Measurements from ENCODE around the gene SULT2A1. TPM values are rescaled to one million over a fixed set of nuclear protein-coding genes. Genes with fewer than 3 reads are reported as not detected.

The SULT2A1 gene
- polyA plus RNA-seq, 4 donors: 0.19 to 0.68 (median 0.30) TPM; not detected in 1

Other genes starting within 250 kb of the SULT2A1 start
- 10 to 100 TPM; 28.4 to 44.3 (median 35.6) TPM for gene EHD2, start 172.9 kb downstream of the SULT2A1 start, polyA plus RNA-seq (ENCODE audit: insufficient read length in 4 of 4)
- gene NOP53, start 140.8 kb downstream of the SULT2A1 start, polyA plus RNA-seq (ENCODE audit: insufficient read length in 4 of 4): 100 to 1,000 TPM; 346 to 525 (median 378) TPM
- gene SELENOW, start 107.6 kb downstream of the SULT2A1 start, polyA plus RNA-seq (ENCODE audit: insufficient read length in 4 of 4): 100 to 1,000 TPM; 115 to 174 (median 149) TPM
- not detected for gene TPRX1, start 81.8 kb downstream of the SULT2A1 start, polyA plus RNA-seq (ENCODE audit: insufficient read length in 4 of 4)
- under 1 TPM in 1 of 4 donors, not detected in 3; 0.21 TPM for gene CRX, start 64.4 kb downstream of the SULT2A1 start, polyA plus RNA-seq (ENCODE audit: insufficient read length in 4 of 4)
- not detected for gene TPRX2, start 27.1 kb downstream of the SULT2A1 start, polyA plus RNA-seq (ENCODE audit: insufficient read length in 4 of 4)
- gene BSPH1, start 105.9 kb upstream of the SULT2A1 start, polyA plus RNA-seq (ENCODE audit: insufficient read length in 4 of 4): not detected
- gene ELSPBP1, start 108.3 kb upstream of the SULT2A1 start, polyA plus RNA-seq (ENCODE audit: insufficient read length in 4 of 4): under 1 TPM in 2 of 4 donors, not detected in 2; 0.22 to 0.72 TPM
- not detected for gene CABP5, start 157.8 kb upstream of the SULT2A1 start, polyA plus RNA-seq (ENCODE audit: insufficient read length in 4 of 4)
- 1 to 10 TPM; 4.3 to 8.4 (median 5.4) TPM for gene PLA2G4C, start 224.5 kb upstream of the SULT2A1 start, polyA plus RNA-seq (ENCODE audit: insufficient read length in 4 of 4)

Data from left renal cortex interstitium (tissue), 4 donors.